MM.1S (cell line): ENCODE measurements around the gene INPP4B.

ENCODE experiments used
- DNase-seq: peaks from one replicate; pipeline ENCODE4 v3.0.0-alpha.2; 2015
- H2AFZ ChIP-seq: fragments of 300-600 bp; sonication (generic); 2 replicates; pipeline ENCODE4 v1.6.0; 2016; ENCODE audit warnings: antibody characterized with exemption, low read length
- H3F3A ChIP-seq: fragments of 300-600 bp; sonication (generic); 2 replicates; pipeline ENCODE4 v1.6.1; 2016; ENCODE audit warnings: mild to moderate bottlenecking, antibody characterized with exemption, low read length, moderate library complexity, mixed read lengths; ENCODE audit not compliant: insufficient read depth
- H3K27ac ChIP-seq: fragments of 300-600 bp; sonication (generic); 2 replicates; pipeline ENCODE4 v1.5.1; 2016; ENCODE audit warnings: mild to moderate bottlenecking, low read length
- H3K27me3 ChIP-seq: fragments of 300-600 bp; sonication (generic); replicated peaks from 2 replicates; pipeline ENCODE4 v1.6.0; 2016; ENCODE audit warnings: low read length; ENCODE audit not compliant: insufficient read depth
- H3K36me3 ChIP-seq: fragments of 300-600 bp; sonication (generic); replicated peaks from 2 replicates; pipeline ENCODE4 v1.6.1; 2016; ENCODE audit warnings: mild to moderate bottlenecking, low read length, mixed read lengths; ENCODE audit not compliant: insufficient read depth
- H3K4me1 ChIP-seq: fragments of 300-600 bp; sonication (generic); 2 replicates; pipeline ENCODE4 v1.6.1; 2016; ENCODE audit warnings: low read length, mixed read lengths
- H3K4me2 ChIP-seq: fragments of 300-600 bp; sonication (generic); 2 replicates; pipeline ENCODE4 v1.6.0; 2016; ENCODE audit warnings: low read depth, low read length
- H3K4me3 ChIP-seq: fragments of 300-600 bp; sonication (generic); 2 replicates; pipeline ENCODE4 v1.5.1; 2016; ENCODE audit warnings: low read length, mixed read lengths
- H3K79me2 ChIP-seq: fragments of 300-600 bp; sonication (generic); 2 replicates; pipeline ENCODE4 v1.6.1; 2016; ENCODE audit warnings: mixed run types, low read length, mixed read lengths
- H3K9ac ChIP-seq: fragments of 300-600 bp; sonication (generic); 2 replicates; pipeline ENCODE4 v1.6.1; 2016; ENCODE audit warnings: low read length, mixed read lengths
- H3K9me2 ChIP-seq: fragments of 300-600 bp; sonication (generic); replicated peaks from 2 replicates; pipeline ENCODE4 v1.6.1; 2016; ENCODE audit warnings: mild to moderate bottlenecking, low read length, mixed read lengths; ENCODE audit not compliant: insufficient read depth
- H3K9me3 ChIP-seq: fragments of 300-600 bp; sonication (generic); replicated peaks from 2 replicates; pipeline ENCODE4 v1.6.1; 2016; ENCODE audit warnings: mild to moderate bottlenecking, low read length, mixed read lengths; ENCODE audit not compliant: insufficient read depth
- H4K20me1 ChIP-seq: fragments of 300-600 bp; sonication (generic); 2 replicates; pipeline ENCODE4 v1.6.1; 2016; ENCODE audit warnings: mild to moderate bottlenecking, low read length, moderate library complexity, mixed read lengths; ENCODE audit not compliant: insufficient read depth
- EZH2 ChIP-seq: fragments of 300-600 bp; sonication (generic); optimal IDR thresholded peaks from 2 replicates; pipeline ENCODE3; 2017; ENCODE audit warnings: low read depth, mild to moderate bottlenecking, antibody characterized with exemption, low read length, mixed read lengths
- EZH2phosphoT487 ChIP-seq: fragments of 300-600 bp; sonication (generic); IDR thresholded peaks from 2 replicates; pipeline ENCODE4 v1.6.1; 2018; ENCODE audit warnings: antibody characterized with exemption, low read length
- TF ChIP-seq, protein P1 (sequence below): fragments of 300-600 bp; sonication (generic); IDR thresholded peaks from 2 replicates; pipeline ENCODE4 v1.5.1; 2016; ENCODE audit warnings: antibody characterized with exemption, low read length, mixed read lengths

The INPP4B gene

DNA sequence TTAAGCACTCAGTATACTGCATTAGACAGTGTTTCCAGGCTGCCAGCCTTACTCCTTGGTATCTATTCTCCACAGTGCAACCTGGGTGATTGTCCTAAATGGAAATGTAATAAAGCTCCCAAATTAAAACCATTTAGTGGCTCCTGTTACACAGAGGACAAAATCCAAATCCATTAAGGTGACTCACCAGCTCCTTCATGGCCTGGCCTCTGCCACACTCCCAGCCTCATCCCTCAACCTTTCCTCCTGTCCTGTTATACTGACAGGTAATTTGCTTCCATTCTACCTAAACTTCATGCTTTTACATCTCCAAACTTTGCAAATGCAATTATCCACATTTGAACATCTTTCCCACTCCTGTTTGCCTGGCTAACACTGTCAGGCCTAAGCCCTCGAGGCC is 140.3 kb downstream of the INPP4B start:
- no peak overlapping the region for H3K4me2 ChIP-seq
- H3K9ac ChIP-seq = no peak overlapping the region
- no peaks in the 10 kb centered on the region for H4K20me1 ChIP-seq
- no peaks in the 10 kb centered on the region for H3F3A ChIP-seq
- no peaks in the 10 kb centered on the region for H3K27me3 ChIP-seq
- no peak for DNase-seq
- H3K4me3 ChIP-seq = no peak overlapping the region
- no peak overlapping the region for H2AFZ ChIP-seq
- H3K36me3 ChIP-seq = no peaks in the 10 kb centered on the region
- no peaks in the 10 kb centered on the region for H3K79me2 ChIP-seq
- no peaks in the 10 kb centered on the region for H3K4me1 ChIP-seq
- no peaks in the 10 kb centered on the region for H3K9me3 ChIP-seq
- H3K9me2 ChIP-seq = no peaks in the 10 kb centered on the region
- no peak overlapping the region for H3K27ac ChIP-seq
- no peak for TF ChIP-seq EZH2
- TF ChIP-seq, protein P1, sequence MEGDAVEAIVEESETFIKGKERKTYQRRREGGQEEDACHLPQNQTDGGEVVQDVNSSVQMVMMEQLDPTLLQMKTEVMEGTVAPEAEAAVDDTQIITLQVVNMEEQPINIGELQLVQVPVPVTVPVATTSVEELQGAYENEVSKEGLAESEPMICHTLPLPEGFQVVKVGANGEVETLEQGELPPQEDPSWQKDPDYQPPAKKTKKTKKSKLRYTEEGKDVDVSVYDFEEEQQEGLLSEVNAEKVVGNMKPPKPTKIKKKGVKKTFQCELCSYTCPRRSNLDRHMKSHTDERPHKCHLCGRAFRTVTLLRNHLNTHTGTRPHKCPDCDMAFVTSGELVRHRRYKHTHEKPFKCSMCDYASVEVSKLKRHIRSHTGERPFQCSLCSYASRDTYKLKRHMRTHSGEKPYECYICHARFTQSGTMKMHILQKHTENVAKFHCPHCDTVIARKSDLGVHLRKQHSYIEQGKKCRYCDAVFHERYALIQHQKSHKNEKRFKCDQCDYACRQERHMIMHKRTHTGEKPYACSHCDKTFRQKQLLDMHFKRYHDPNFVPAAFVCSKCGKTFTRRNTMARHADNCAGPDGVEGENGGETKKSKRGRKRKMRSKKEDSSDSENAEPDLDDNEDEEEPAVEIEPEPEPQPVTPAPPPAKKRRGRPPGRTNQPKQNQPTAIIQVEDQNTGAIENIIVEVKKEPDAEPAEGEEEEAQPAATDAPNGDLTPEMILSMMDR = no peak
- no peak for TF ChIP-seq EZH2phosphoT487

DNA sequence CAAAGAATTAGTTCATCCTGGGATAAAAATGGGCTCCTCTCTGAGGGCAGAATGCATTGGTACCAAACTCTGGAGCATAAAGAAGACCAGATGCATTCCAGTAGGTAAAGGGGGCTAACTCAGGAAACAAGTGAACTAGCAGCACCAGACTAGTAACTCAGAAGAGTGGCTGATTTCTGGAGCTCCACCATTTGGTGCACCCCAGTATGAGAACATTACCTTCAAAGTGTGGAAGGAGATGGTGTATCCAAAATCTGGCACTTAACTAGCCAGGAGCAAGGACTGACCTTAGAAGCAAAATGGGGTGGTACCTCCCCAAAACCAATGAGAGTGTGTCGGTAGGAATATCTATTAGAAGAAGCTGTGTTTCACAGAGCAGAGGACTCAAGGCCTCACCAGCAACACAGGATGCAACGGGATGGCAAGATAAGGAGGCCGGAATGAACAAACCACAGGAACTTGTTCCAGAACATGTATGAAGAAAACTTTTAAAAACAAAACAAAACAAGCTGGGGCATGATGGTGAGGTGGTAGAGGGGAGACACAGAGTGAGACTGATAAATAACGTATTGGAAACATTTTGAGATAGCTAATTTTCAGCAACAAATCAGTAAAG is 142.3 kb downstream of the INPP4B start:
- no peaks in the 10 kb centered on the region for H3K4me1 ChIP-seq
- H3K4me3 ChIP-seq = no peak overlapping the region
- H3K9me3 ChIP-seq = no peaks in the 10 kb centered on the region
- DNase-seq = no peak
- H3K9ac ChIP-seq = no peak overlapping the region
- no peak for TF ChIP-seq EZH2
- TF ChIP-seq, protein P1 = no peak
- no peak for TF ChIP-seq EZH2phosphoT487
- H2AFZ ChIP-seq = no peak overlapping the region
- no peaks in the 10 kb centered on the region for H3K27me3 ChIP-seq
- no peaks in the 10 kb centered on the region for H3K79me2 ChIP-seq
- no peak overlapping the region for H3K4me2 ChIP-seq
- no peaks in the 10 kb centered on the region for H3K36me3 ChIP-seq
- no peaks in the 10 kb centered on the region for H3K9me2 ChIP-seq
- H3F3A ChIP-seq = no peaks in the 10 kb centered on the region
- H4K20me1 ChIP-seq = no peaks in the 10 kb centered on the region
- H3K27ac ChIP-seq = no peak overlapping the region

DNA sequence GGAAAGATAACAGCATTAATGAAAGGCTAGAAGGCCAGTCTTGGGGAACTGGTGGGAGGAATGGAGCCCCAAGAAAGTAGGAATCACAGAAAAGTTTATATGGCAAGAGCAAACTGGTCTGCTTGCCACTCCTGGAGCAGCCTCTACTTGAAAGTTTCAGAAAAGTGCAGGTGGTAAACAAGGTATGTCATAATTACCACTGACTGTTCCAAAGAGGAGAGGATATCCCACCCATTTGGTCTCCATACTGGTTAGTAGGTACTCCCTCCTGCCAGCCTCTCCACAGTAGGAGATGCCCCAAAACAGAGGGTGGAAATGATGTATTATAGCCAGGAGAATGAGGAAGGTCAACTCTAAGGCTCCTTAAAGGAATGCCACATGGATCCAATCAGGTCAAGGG is 145.1 kb downstream of the INPP4B start:
- no peaks in the 10 kb centered on the region for H3K9me3 ChIP-seq
- no peak overlapping the region for H3K9ac ChIP-seq
- no peak overlapping the region for H2AFZ ChIP-seq
- H4K20me1 ChIP-seq = no peaks in the 10 kb centered on the region
- H3K4me2 ChIP-seq = no peak overlapping the region
- no peaks in the 10 kb centered on the region for H3K79me2 ChIP-seq
- no peaks in the 10 kb centered on the region for H3K9me2 ChIP-seq
- no peaks in the 10 kb centered on the region for H3K36me3 ChIP-seq
- no peaks in the 10 kb centered on the region for H3F3A ChIP-seq
- no peaks in the 10 kb centered on the region for H3K27me3 ChIP-seq
- H3K4me1 ChIP-seq = no peaks in the 10 kb centered on the region
- no peak overlapping the region for H3K27ac ChIP-seq
- no peak for TF ChIP-seq EZH2phosphoT487
- no peak overlapping the region for H3K4me3 ChIP-seq
- no peak for DNase-seq

- Histone ChIP-seq H3K9ac (no peak overlapping the region), H3K9me2 (no peaks in the 10 kb centered on the region), H4K20me1 (no peaks in the 10 kb centered on the region), H3K4me2 (no peak overlapping the region), H3K9me3 (no peaks in the 10 kb centered on the region), H3K4me3 (no peak overlapping the region), H3F3A (no peaks in the 10 kb centered on the region), H3K79me2 (no peaks in the 10 kb centered on the region), H2AFZ (no peak overlapping the region), H3K27ac (no peak overlapping the region), H3K27me3 (no peaks in the 10 kb centered on the region), H3K36me3 (no peaks in the 10 kb centered on the region), H3K4me1 (no peaks in the 10 kb centered on the region)
- TF ChIP-seq, protein P1 = no peak
- no peak for TF ChIP-seq EZH2
- TF ChIP-seq EZH2phosphoT487 = no peak
- DNase-seq = no peak
Measured at GRCh38 chr4:142700531-142700930, 145.6 kb downstream of the INPP4B start.
